Endothelial cell of umbilical vein (primary cell): ENCODE data around the gene FAM241B. TPM values are rescaled to one million over a fixed set of nuclear protein-coding genes. Genes with fewer than 3 reads are reported as not detected.

Experiments used
- BruUV-seq: library from RNA; stranded (reverse); fragments of 400-500 nt; replicated peaks from 2 replicates; lab custom pipeline; 2021; lab: Mats Ljungman, UMichigan
- CTCF ChIA-PET: fragments of 300-600, 350-600 bp; sonication (Branson Sonifier 250); formaldehyde crosslinking; loops from one replicate; lab custom pipeline; 2021; ENCODE audit warnings: antibody characterized with exemption, inconsistent platforms; lab: Charles Lee
- POLR2A ChIA-PET: fragments of 300-600, 350-600 bp; sonication (Branson Sonifier 250); formaldehyde crosslinking; loops from one replicate; lab custom pipeline; 2021; ENCODE audit warnings: antibody characterized with exemption, inconsistent platforms; lab: Charles Lee
- DNase-seq: peaks from one replicate; pipeline ENCODE4 v3.0.0-alpha.2; 2011; ENCODE audit warnings: low read depth, low spot score
- FAIRE-seq: peaks from 2 replicates; lab custom pipeline; 2011; peaks lifted over from hg19 to GRCh38; lab: Jason Lieb, UNC
- H2AFZ ChIP-seq: 2 replicates; pipeline ENCODE4 v1.6.0; 2012; ENCODE audit warnings: low read depth, low read length, control low read depth, inconsistent platforms
- H3K27ac ChIP-seq: 2 replicates; pipeline ENCODE4 v1.5.1; 2011; ENCODE audit warnings: low read depth, mild to moderate bottlenecking, control low read depth, low read length, moderate library complexity; ENCODE audit not compliant: insufficient read depth
- H3K27me3 ChIP-seq, 2 experiments: 2 replicates each; pipeline versions ENCODE4 v1.6.0 to v1.6.1; 2011; ENCODE audit warnings: low read length in 2 of 2, mixed read lengths in 1 of 2; ENCODE audit not compliant: control insufficient read depth in 2 of 2, insufficient read depth in 2 of 2
- H3K36me3 ChIP-seq, 2 experiments: 2 replicates in 1 of 2; 3 replicates in 1 of 2; pipeline ENCODE4 v1.5.1; 2011; ENCODE audit warnings: low read length in 2 of 2, mild to moderate bottlenecking in 1 of 2, moderate library complexity in 1 of 2; ENCODE audit not compliant: control insufficient read depth in 2 of 2, insufficient read depth in 2 of 2; ENCODE audit errors: extremely low read depth in 1 of 2
- H3K4me1 ChIP-seq: 3 replicates; pipeline ENCODE4 v1.5.1; 2011; ENCODE audit warnings: mild to moderate bottlenecking, low read length; ENCODE audit not compliant: control insufficient read depth, insufficient read depth; ENCODE audit errors: extremely low read depth
- H3K4me2 ChIP-seq: 2 replicates; pipeline ENCODE4 v1.6.1; 2011; ENCODE audit warnings: low read length, control low read depth, mixed read lengths; ENCODE audit not compliant: insufficient read depth
- H3K4me3 ChIP-seq, 3 experiments: fragments of 200-600 bp in 1 of 3; sonication (generic), shearing (Covaris generic) in 1 of 3; replicated peaks in 1 of 3; 2 replicates each; pipeline ENCODE4 v1.5.1; 2011 to 2016; ENCODE audit warnings: control low read depth in 3 of 3, low read length in 3 of 3, mild to moderate bottlenecking in 2 of 3, inconsistent platforms in 1 of 3, low read depth in 1 of 3, moderate library complexity in 1 of 3; ENCODE audit not compliant: insufficient read depth in 1 of 3
- H3K79me2 ChIP-seq: 2 replicates; pipeline ENCODE4 v1.6.0; 2012; ENCODE audit warnings: low read length, inconsistent platforms; ENCODE audit not compliant: control insufficient read depth, insufficient read depth
- H3K9ac ChIP-seq: replicated peaks from 2 replicates; pipeline ENCODE3; 2011; ENCODE audit warnings: low read length, control low read depth; ENCODE audit not compliant: insufficient read depth; ENCODE audit errors: extremely low read depth
- H3K9me1 ChIP-seq: replicated peaks from 3 replicates; pipeline ENCODE4 v1.6.0; 2011; ENCODE audit warnings: mild to moderate bottlenecking, low read length; ENCODE audit not compliant: control insufficient read depth, insufficient read depth; ENCODE audit errors: extremely low read depth
- H3K9me3 ChIP-seq: replicated peaks from 2 replicates; pipeline ENCODE4 v1.5.1; 2012; ENCODE audit warnings: low read length, inconsistent platforms; ENCODE audit not compliant: control insufficient read depth, insufficient read depth
- H4K20me1 ChIP-seq: replicated peaks from 2 replicates; pipeline ENCODE3; 2011; ENCODE audit warnings: mild to moderate bottlenecking, low read length; ENCODE audit not compliant: control insufficient read depth, insufficient read depth; ENCODE audit errors: extremely low read depth
- CTCF ChIP-seq, 2 donors: IDR thresholded peaks; 1 replicate in 1 of 2; 2 replicates in 1 of 2; pipeline ENCODE4 v1.5.1; 2011; ENCODE audit warnings: low read length in 2 of 2, mild to moderate bottlenecking in 2 of 2, moderate library complexity in 2 of 2, control low read depth in 1 of 2, inconsistent platforms in 1 of 2, low read depth in 1 of 2; ENCODE audit not compliant: insufficient read depth in 1 of 2; ENCODE audit errors: extremely low read depth in 1 of 2
- EZH2 ChIP-seq: IDR thresholded peaks from 2 replicates; pipeline ENCODE4 v1.6.1; 2012; ENCODE audit warnings: borderline replicate concordance, low read depth, mild to moderate bottlenecking, moderate library complexity, low read length, inconsistent platforms; ENCODE audit not compliant: severe bottlenecking
- GATA2 ChIP-seq: IDR thresholded peaks from 2 replicates; pipeline ENCODE4 v1.7.0; 2011; ENCODE audit warnings: low read depth, mild to moderate bottlenecking, moderate library complexity, mixed read lengths, low read length; ENCODE audit not compliant: insufficient read length, insufficient read depth
- JUN ChIP-seq: IDR thresholded peaks from 2 replicates; pipeline ENCODE4 v1.6.1; 2011; ENCODE audit warnings: borderline replicate concordance, low read depth; ENCODE audit not compliant: insufficient read length, insufficient read depth
- MAX ChIP-seq: IDR thresholded peaks from 2 replicates; pipeline ENCODE4 v1.6.1; 2011; ENCODE audit not compliant: insufficient read depth, insufficient read length
- POLR2A ChIP-seq: IDR thresholded peaks from 2 replicates; pipeline ENCODE4 v1.6.1; 2012; ENCODE audit warnings: low read depth, mild to moderate bottlenecking, control low read depth, low read length
- POLR2AphosphoS5 ChIP-seq: IDR thresholded peaks from 2 replicates; pipeline ENCODE4 v1.6.1; 2012; ENCODE audit warnings: low read depth, mild to moderate bottlenecking, control low read depth, low read length, moderate library complexity; ENCODE audit not compliant: insufficient read depth
- dilution Hi-C: fragments of 300-500 bp; cut with MboI; formaldehyde crosslinking; loops from one replicate; pipeline ENCODE4 v1.15.0; 2019; ENCODE audit warnings: low sequenced_read_pairs; ENCODE audit not compliant: extremely low pct_ligation_motif_present
- intact Hi-C: fragments of 100-400 bp; cut with micrococcal nuclease; formaldehyde crosslinking; loops from one replicate; pipeline ENCODE4 v1.10.0; 2022
- polyA plus RNA-seq, 4 experiments: library from polyadenylated mRNA; depleted of rRNA in 3 of 4; stranded (reverse) in 3 of 4; unstranded in 1 of 4; fragments of >200 nt; gene quantifications; 2 replicates each; pipeline versions ENCODE4 v1.2.1 to v1.2.3, GENCODE V29; 2011 to 2012; ENCODE audit warnings: missing spikeins in 1 of 4
- total RNA-seq: library from RNA; stranded (reverse); gene quantifications from 2 replicates; pipeline ENCODE4 v1.2.3, GENCODE V29; 2021

Gene FAM241B
- total and polyA plus RNA-seq, 2 donors (not counting 3 experiments of a cell fraction or from before 2014, with no cell fraction given), result 0.23 TPM; not detected in 1

- no peaks in the 10 kb centered on the region for H3K79me2 ChIP-seq
- FAIRE-seq (no peak), DNase-seq (no peak)
- no peak overlapping the region for H3K4me2 ChIP-seq
- no peaks in the 10 kb centered on the region for H3K9me1 ChIP-seq
- H3K27ac ChIP-seq, result no peak overlapping the region
- POLR2A ChIA-PET, result no interaction called here
- H4K20me1 ChIP-seq, result no peaks in the 10 kb centered on the region
- H2AFZ ChIP-seq, result no peak overlapping the region
- intact Hi-C loops, result loop anchor here (5.0 kb wide), 2 partner anchors 104 to 209 kb away; no protein-coding TSS in a partner anchor
- H3K4me3 ChIP-seq, result no peak overlapping the region
- H3K36me3 ChIP-seq, result no peaks in the 10 kb centered on the region
- no peak overlapping the region for H3K9ac ChIP-seq
- no TSS peak for BruUV-seq
- dilution Hi-C loops, result no loop called here
- peaks cover 6 to 7% of the 10 kb centered on the region in 2 experiments for H3K27me3 ChIP-seq
- TF ChIP-seq POLR2A, result no peak
- no peaks in the 10 kb centered on the region for H3K9me3 ChIP-seq
- no peaks in the 10 kb centered on the region for H3K4me1 ChIP-seq
- CTCF ChIA-PET, result interaction anchor here (0.7 to 11.3 kb wide), 13 partner anchors 8 to 322 kb away, joined by 3 to 276 read pairs (median 6); partner anchors contain the start of gene TACR2
Observed at GRCh38 chr10:69636273-69636575, 6.2 kb downstream of the FAM241B start.

- no peak overlapping the region for H3K4me2 ChIP-seq
- H3K36me3 ChIP-seq, result no peaks in the 10 kb centered on the region
- H3K27me3 ChIP-seq, result peaks cover 0 to 7% of the 10 kb centered on the region in 2 experiments
- dilution Hi-C loops (no loop called here), intact Hi-C loops (loop anchor here (5.0 kb wide), 2 partner anchors 105 to 210 kb away; no protein-coding TSS in a partner anchor)
- H3K9ac ChIP-seq, result no peak overlapping the region
- no TSS peak for BruUV-seq
- POLR2A ChIA-PET, result no interaction called here
- H3K79me2 ChIP-seq, result no peaks in the 10 kb centered on the region
- no peak for FAIRE-seq
- no peak for DNase-seq
- CTCF ChIA-PET, result interaction anchor here (0.7 to 11.3 kb wide), 32 partner anchors 7 to 509 kb away, joined by 3 to 276 read pairs (median 4); partner anchors contain the start of gene TACR2
- H3K27ac ChIP-seq, result no peak overlapping the region
- no peaks in the 10 kb centered on the region for H4K20me1 ChIP-seq
- no peaks in the 10 kb centered on the region for H3K4me1 ChIP-seq
- no peak overlapping the region for H2AFZ ChIP-seq
- no peaks in the 10 kb centered on the region for H3K9me1 ChIP-seq
- H3K9me3 ChIP-seq, result no peaks in the 10 kb centered on the region
- H3K4me3 ChIP-seq, result no peak overlapping the region
- TF ChIP-seq MAX (no peak), EZH2 (no peak), POLR2AphosphoS5 (no peak), POLR2A (no peak), CTCF (IDR thresholded peaks at IDR 0.05; ENCODE audit: extremely low read depth in 1 of 2, insufficient read depth in 1 of 2, low read depth in 1 of 2, low read length in 2 of 2) (peak; percentile 3 to 29), GATA2 (no peak), JUN (no peak)
Observed at GRCh38 chr10:69636626-69637605, 6.9 kb downstream of the FAM241B start.
